Erythroblast (primary cell): ENCODE measurements around the gene GAA.

Experiments used
- GATA1 ChIP-seq: IDR thresholded peaks from 2 replicates; pipeline ENCODE4 v1.6.1; 2011; ENCODE audit warnings: low read depth, mild to moderate bottlenecking, control low read depth, low read length, moderate library complexity
- POLR2A ChIP-seq: IDR thresholded peaks from 2 replicates; pipeline ENCODE4 v1.6.1; 2011; ENCODE audit warnings: mild to moderate bottlenecking, low read length

DNA sequence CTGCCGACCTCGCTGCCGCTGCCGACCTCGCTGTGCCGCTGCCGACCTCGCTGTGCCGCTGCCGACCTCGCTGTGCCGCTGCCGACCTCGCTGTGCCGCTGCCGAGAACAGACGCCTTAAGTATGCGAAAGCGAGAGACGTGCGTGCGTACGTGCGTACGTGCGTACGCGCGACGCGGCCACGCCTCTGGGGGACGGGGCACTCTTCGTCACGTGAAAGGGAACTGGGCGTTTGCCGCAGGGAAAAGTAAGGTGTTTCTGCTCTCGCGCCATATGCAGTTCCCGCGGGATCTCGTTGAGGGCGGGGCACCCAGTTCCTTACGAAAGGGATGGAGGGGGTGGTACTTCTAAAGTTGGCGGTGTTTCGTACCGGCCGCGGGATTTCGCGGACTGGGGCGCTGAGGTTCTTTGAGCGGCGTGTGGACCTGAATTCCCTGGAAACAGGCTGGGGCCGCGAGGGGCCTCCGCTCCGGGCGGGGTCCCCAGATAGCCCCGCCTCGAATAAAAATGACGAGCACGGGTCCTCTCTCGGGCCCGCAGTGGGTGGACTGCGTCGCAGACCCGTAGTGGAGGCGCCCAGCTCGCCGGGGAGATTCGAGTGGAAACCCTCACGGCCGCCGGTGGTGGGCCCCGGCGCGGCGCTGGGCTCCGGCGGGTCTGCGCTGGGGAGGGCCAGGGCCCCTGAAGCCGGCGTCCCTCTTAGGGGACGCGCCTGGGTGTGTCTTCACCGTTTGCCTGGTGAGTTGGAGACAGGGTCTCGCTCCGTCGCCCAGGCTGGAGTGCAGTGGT, 45.8 kb downstream of the GAA start, which contains the start of gene EIF4A3:
- peak; percentile 97 for TF ChIP-seq POLR2A
- TF ChIP-seq GATA1 = no peak
